Measurements from ENCODE around the gene SLC37A1.

SLC37A1 gene

GRCh38 chr21:42598159-42598735, 84.6 kb downstream of the SLC37A1 start:
- no peak for DNase-seq (ENCODE audit: low read depth)

GRCh38 chr21:42599486-42599885, 85.8 kb downstream of the SLC37A1 start:
- no peak for DNase-seq (ENCODE audit: low read depth)
- no peak for TF ChIP-seq CTCF (conservative IDR thresholded peaks at IDR 0.05; ENCODE audit: low read depth, low read length)

More at GRCh38 chr21:42598159-42598735, 84.6 kb downstream of the SLC37A1 start:
- no peak for TF ChIP-seq CTCF (conservative IDR thresholded peaks at IDR 0.05; ENCODE audit: low read depth, low read length)
- H3K4me3 ChIP-seq (ENCODE audit: low read length), result no peak overlapping the region

GRCh38 chr21:42599962-42600361, 86.3 kb downstream of the SLC37A1 start:
- H3K4me3 ChIP-seq (ENCODE audit: low read length), result no peak overlapping the region
- no peak for TF ChIP-seq CTCF (conservative IDR thresholded peaks at IDR 0.05; ENCODE audit: low read depth, low read length)
- no peak for DNase-seq (ENCODE audit: low read depth)

More at GRCh38 chr21:42599486-42599885, 85.8 kb downstream of the SLC37A1 start:
- H3K4me3 ChIP-seq (ENCODE audit: low read length), result no peak overlapping the region

- H3K4me3 ChIP-seq (ENCODE audit: low read length), result no peak overlapping the region
- TF ChIP-seq CTCF (conservative IDR thresholded peaks at IDR 0.05; ENCODE audit: low read depth, low read length), result no peak
- DNase-seq (ENCODE audit: low read depth), result no peak
Observed at GRCh38 chr21:42601656-42602055, 88.0 kb downstream of the SLC37A1 start.

- H3K4me3 ChIP-seq (ENCODE audit: low read length), result no peak overlapping the region
- no peak for DNase-seq (ENCODE audit: low read depth)
- no peak for TF ChIP-seq CTCF (conservative IDR thresholded peaks at IDR 0.05; ENCODE audit: low read depth, low read length)
Observed at GRCh38 chr21:42607102-42607501, 93.5 kb downstream of the SLC37A1 start.

GRCh38 chr21:42607525-42608102, 94.0 kb downstream of the SLC37A1 start:
- H3K4me3 ChIP-seq (ENCODE audit: low read length), result no peak overlapping the region
- DNase-seq (ENCODE audit: low read depth), result no peak
- TF ChIP-seq CTCF (conservative IDR thresholded peaks at IDR 0.05; ENCODE audit: low read depth, low read length), result no peak

- no peak for TF ChIP-seq CTCF (conservative IDR thresholded peaks at IDR 0.05; ENCODE audit: low read depth, low read length)
- no peak overlapping the region for H3K4me3 ChIP-seq (ENCODE audit: low read length)
Observed at GRCh38 chr21:42608446-42608845, 94.8 kb downstream of the SLC37A1 start.

More at GRCh38 chr21:42608446-42608845, 94.8 kb downstream of the SLC37A1 start:
- no peak for DNase-seq (ENCODE audit: low read depth)

Data from retinal pigment epithelial cell (primary cell).